ENCODE measurements around the gene GRK1.

GRK1 gene

GRCh38 chr13:113753171-113753570 lies 86.2 kb downstream of the GRK1 start:
- Histone ChIP-seq H3K79me2 (ENCODE audit: insufficient read depth, low read length) (no peaks in the 10 kb centered on the region), H3K9ac (ENCODE audit: low read length) (no peak overlapping the region), H3K27me3 (ENCODE audit: low read length) (no peaks in the 10 kb centered on the region), H3F3A (ENCODE audit: insufficient read depth) (no peaks in the 10 kb centered on the region), H3K27ac (ENCODE audit: low read depth, low read length) (no peak overlapping the region), H2AFZ (ENCODE audit: low read depth, low read length, severe bottlenecking) (no peak overlapping the region), H3K4me2 (ENCODE audit: low read depth, low read length, poor library complexity, severe bottlenecking) (no peak overlapping the region), H3K9me3 (ENCODE audit: insufficient read depth, low read length) (peaks cover 14% of the 10 kb centered on the region; the same call in 1 of the 2 replicates), H3K36me3 (ENCODE audit: low read length) (no peaks in the 10 kb centered on the region), H3K4me3 (ENCODE audit: insufficient read depth, low read length, poor library complexity, severe bottlenecking) (no peak overlapping the region), H4K20me1 (ENCODE audit: low read depth, low read length) (no peaks in the 10 kb centered on the region), H3K9me2 (replicated peaks; ENCODE audit: insufficient read depth, low read length) (no peaks in the 10 kb centered on the region)
- no peak for TF ChIP-seq EZH2phosphoT487 (conservative IDR thresholded peaks at IDR 0.05; ENCODE audit: low read length)
- TF ChIP-seq CTCF (IDR thresholded peaks at IDR 0.05; ENCODE audit: insufficient read depth, low read length, poor library complexity, severe bottlenecking) = no peak

- H2AFZ ChIP-seq (ENCODE audit: low read depth, low read length, severe bottlenecking) = no peak overlapping the region
- no peaks in the 10 kb centered on the region for H3K9me2 ChIP-seq (replicated peaks; ENCODE audit: insufficient read depth, low read length)
- H3K4me2 ChIP-seq (ENCODE audit: low read depth, low read length, poor library complexity, severe bottlenecking) = no peak overlapping the region
- no peak overlapping the region for H3K4me3 ChIP-seq (ENCODE audit: insufficient read depth, low read length, poor library complexity, severe bottlenecking)
- H3K9me3 ChIP-seq (ENCODE audit: insufficient read depth, low read length) = peaks cover 14% of the 10 kb centered on the region; the same call in 1 of the 2 replicates
- H3K27ac ChIP-seq (ENCODE audit: low read depth, low read length) = no peak overlapping the region
- H3K27me3 ChIP-seq (ENCODE audit: low read length) = no peaks in the 10 kb centered on the region
- no peaks in the 10 kb centered on the region for H3K79me2 ChIP-seq (ENCODE audit: insufficient read depth, low read length)
- no peak overlapping the region for H3K9ac ChIP-seq (ENCODE audit: low read length)
- no peak for TF ChIP-seq EZH2phosphoT487 (conservative IDR thresholded peaks at IDR 0.05; ENCODE audit: low read length)
- TF ChIP-seq CTCF (IDR thresholded peaks at IDR 0.05; ENCODE audit: insufficient read depth, low read length, poor library complexity, severe bottlenecking) = no peak
- no peaks in the 10 kb centered on the region for H3F3A ChIP-seq (ENCODE audit: insufficient read depth)
- H4K20me1 ChIP-seq (ENCODE audit: low read depth, low read length) = no peaks in the 10 kb centered on the region
- no peaks in the 10 kb centered on the region for H3K36me3 ChIP-seq (ENCODE audit: low read length)
These were observed 87.2 kb downstream of the GRK1 start for GRCh38 chr13:113754242-113754641.

- H3K4me3 ChIP-seq (ENCODE audit: insufficient read depth, low read length, poor library complexity, severe bottlenecking) = no peak overlapping the region
- no peak for TF ChIP-seq CTCF (IDR thresholded peaks at IDR 0.05; ENCODE audit: insufficient read depth, low read length, poor library complexity, severe bottlenecking)
- TF ChIP-seq EZH2phosphoT487 (conservative IDR thresholded peaks at IDR 0.05; ENCODE audit: low read length) = no peak
- H3K27ac ChIP-seq (ENCODE audit: low read depth, low read length) = no peak overlapping the region
- H3K27me3 ChIP-seq (ENCODE audit: low read length) = no peaks in the 10 kb centered on the region; the same call in 1 of the 2 replicates
- no peaks in the 10 kb centered on the region for H4K20me1 ChIP-seq (ENCODE audit: low read depth, low read length)
- peaks cover 14% of the 10 kb centered on the region; the same call in 1 of the 2 replicates for H3K9me3 ChIP-seq (ENCODE audit: insufficient read depth, low read length)
- no peak overlapping the region for H3K4me2 ChIP-seq (ENCODE audit: low read depth, low read length, poor library complexity, severe bottlenecking)
- H3K36me3 ChIP-seq (ENCODE audit: low read length) = no peaks in the 10 kb centered on the region
- no peak overlapping the region for H2AFZ ChIP-seq (ENCODE audit: low read depth, low read length, severe bottlenecking)
- H3K9me2 ChIP-seq (replicated peaks; ENCODE audit: insufficient read depth, low read length) = no peaks in the 10 kb centered on the region
- H3F3A ChIP-seq (ENCODE audit: insufficient read depth) = no peaks in the 10 kb centered on the region
- no peak overlapping the region for H3K9ac ChIP-seq (ENCODE audit: low read length)
- no peaks in the 10 kb centered on the region for H3K79me2 ChIP-seq (ENCODE audit: insufficient read depth, low read length)
These were observed 87.7 kb downstream of the GRK1 start for GRCh38 chr13:113754691-113755090.

Measured in SU-DHL-6 (cell line).